T-helper 1 cell (primary cell): ENCODE results near the gene SFI1.

ENCODE experiments used
- DNase-seq, 5 donors: peaks; one replicate each; pipeline ENCODE4 v3.0.0-alpha.2; 2012 to 2020

SFI1 gene

GRCh38 chr22:31619611-31620300 is 123.4 kb downstream of the SFI1 start:
- no peak for DNase-seq

GRCh38 chr22:31620756-31621480 is 124.6 kb downstream of the SFI1 start:
- DNase-seq, result no peak

- DNase-seq, result no peak
Observed at GRCh38 chr22:31621507-31622124, 125.3 kb downstream of the SFI1 start.

- DNase-seq, result no peak
Observed at GRCh38 chr22:31622980-31623379, 126.6 kb downstream of the SFI1 start.

- no peak for DNase-seq
Observed at GRCh38 chr22:31623592-31624304, 127.4 kb downstream of the SFI1 start.

GRCh38 chr22:31625257-31625640 is 128.9 kb downstream of the SFI1 start:
- DNase-seq, result no peak

- no peak for DNase-seq
Observed at GRCh38 chr22:31625661-31626426, 129.5 kb downstream of the SFI1 start.

- no peak for DNase-seq
Observed at GRCh38 chr22:31626427-31627150, 130.3 kb downstream of the SFI1 start.

GRCh38 chr22:31627223-31627731 is 130.9 kb downstream of the SFI1 start:
- no peak for DNase-seq

- DNase-seq, result no peak
Observed at GRCh38 chr22:31628362-31628761, 132.0 kb downstream of the SFI1 start.

- peak in 1 of 5 donors; percentile 20 for DNase-seq
Observed at GRCh38 chr22:31628969-31629708, 132.8 kb downstream of the SFI1 start.

- DNase-seq, result no peak
Observed at GRCh38 chr22:31629741-31630184, 133.4 kb downstream of the SFI1 start.

GRCh38 chr22:31630331-31631329 is 134.3 kb downstream of the SFI1 start:
- peak; percentile 76 to 91 (median 84) for DNase-seq

- DNase-seq, result no peak
Observed at GRCh38 chr22:31631436-31631835, 135.1 kb downstream of the SFI1 start.

- no peak for DNase-seq
Observed at GRCh38 chr22:31635638-31636306, 139.4 kb downstream of the SFI1 start.

- no peak for DNase-seq
Observed at GRCh38 chr22:31637447-31637890, 141.1 kb downstream of the SFI1 start.

GRCh38 chr22:31637891-31638618 is 141.7 kb downstream of the SFI1 start:
- no peak for DNase-seq

- no peak for DNase-seq
Observed at GRCh38 chr22:31639436-31640039, 143.2 kb downstream of the SFI1 start.
